ENCODE results near the gene CDC37L1.
"Not testable (repeated sequence)": the region's sequence is repeated elsewhere in the genome, so short reads cannot be mapped to it uniquely, and the experiment has no call there.

Gene CDC37L1

DNA sequence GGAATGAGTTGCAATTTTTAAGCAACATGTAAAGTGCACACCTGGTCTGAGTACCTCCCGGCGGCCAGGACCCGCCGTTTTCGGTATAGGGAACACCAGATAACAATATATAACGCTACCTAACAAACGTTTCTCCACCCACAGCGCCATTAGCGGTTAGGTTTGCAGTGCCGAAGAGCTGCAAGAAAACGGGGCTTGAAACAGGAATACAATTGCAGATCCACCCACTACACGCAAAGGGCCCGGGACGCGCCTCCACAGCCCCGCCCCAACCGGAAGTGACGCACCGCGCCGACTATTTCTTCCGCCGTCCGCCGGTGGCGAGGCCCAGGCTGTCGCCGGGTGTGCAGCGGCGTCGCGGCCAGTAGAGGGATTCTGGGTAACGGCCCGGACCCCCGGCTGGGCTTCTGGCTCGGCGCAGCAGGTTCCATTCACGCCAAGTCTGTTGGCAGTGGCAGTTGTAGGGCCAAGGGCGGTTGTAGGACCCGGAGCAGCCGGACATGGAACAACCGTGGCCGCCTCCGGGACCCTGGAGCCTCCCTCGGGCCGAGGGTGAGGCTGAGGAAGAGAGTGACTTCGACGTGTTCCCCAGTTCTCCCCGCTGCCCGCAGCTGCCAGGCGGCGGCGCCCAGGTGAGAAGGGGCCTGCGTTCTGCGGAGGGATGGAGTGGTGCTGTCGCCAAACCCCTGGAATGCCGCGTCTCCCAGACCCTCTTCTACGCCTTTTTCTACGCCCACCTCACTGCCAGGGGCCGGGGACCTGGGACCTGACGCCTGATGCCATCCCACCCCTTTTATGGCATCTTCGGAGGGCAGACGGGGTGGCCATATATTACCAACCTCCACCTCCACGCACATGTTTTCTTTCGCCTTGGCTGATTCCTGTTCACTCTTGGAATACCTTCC is at the start of gene CDC37L1:
TSS of gene CDC37L1 (plus strand) at position 302 of the 905 bp plus-strand sequence. CDS start at position 501, 199 bp downstream.
- DNase-seq: peak; percentile 99

DNA sequence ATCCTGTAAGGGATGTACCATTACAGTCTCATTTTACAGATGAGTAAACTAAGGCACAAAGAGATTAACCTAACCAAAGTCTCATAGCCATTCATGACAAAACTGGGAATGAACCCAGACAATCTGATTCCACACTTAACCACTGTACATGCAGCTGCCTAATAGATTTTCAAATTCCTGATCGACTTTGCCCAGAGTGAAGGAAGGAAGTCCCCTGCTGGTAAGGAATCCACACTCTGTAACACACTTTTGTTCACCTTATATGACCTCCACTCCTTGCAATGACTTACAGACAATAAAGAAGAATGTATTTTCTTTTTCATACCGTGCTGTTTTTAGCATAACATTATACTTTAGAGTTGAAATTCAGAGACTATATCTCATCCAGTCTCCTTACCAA is 48.5 kb upstream of the CDC37L1 start:
- DNase-seq: no peak

DNA sequence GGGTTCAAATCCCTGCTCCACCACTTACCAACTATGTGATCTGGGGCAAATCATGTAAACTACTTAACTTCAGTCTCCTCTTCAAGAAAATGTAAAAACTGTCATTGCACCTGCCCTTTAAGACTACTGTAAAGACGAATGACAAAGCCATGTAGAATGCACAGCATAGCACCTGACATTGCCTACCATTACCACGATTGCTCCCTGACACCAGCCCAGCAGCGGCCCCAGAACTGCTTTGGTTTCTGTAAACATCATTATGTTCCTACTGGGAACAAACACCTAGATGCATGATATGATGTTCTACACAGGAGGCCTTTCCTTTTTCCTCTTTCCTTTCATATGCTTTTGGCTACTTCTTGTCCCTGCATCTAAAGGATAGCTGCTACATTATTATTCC is 40.4 kb upstream of the CDC37L1 start:
- no peak for DNase-seq

DNA sequence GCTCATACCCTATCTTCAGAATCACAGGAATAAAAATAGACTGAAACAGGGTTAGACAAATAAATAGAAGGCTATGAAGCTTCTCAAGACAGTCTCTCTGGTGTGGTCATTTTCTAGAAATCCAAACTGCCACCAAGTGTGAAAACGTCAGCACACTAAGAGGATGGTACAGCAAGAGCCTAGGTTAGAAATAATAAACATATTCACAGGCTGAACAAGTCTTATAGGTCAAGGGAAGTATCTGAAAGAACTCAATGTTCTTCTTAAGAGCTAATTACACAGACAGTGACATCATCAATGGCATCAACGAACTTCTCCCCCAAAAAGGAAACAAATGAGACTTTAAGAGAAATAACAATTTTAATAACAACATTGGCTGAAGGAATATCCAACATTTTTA is 39.9 kb upstream of the CDC37L1 start:
- DNase-seq: no peak

DNA sequence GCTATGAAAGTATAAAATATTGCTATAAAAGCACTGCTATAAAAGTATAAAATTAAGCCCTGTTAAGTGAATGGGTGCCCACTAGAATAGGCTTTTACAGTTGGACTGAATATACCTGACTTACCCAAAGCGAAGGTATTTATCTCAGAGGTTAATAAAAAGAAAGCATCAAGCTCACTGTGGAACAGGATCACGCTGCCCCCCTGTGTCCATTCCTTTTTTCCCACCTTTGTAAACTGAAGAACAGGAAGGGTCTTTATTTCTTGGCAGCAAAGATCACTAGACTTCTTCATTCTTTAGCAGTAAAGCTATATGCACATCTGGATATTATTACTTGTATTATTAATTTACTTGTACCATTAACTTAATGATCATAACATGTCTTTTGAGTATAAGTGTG is 39.3 kb upstream of the CDC37L1 start:
- DNase-seq: peak; percentile 37 to 50

DNA sequence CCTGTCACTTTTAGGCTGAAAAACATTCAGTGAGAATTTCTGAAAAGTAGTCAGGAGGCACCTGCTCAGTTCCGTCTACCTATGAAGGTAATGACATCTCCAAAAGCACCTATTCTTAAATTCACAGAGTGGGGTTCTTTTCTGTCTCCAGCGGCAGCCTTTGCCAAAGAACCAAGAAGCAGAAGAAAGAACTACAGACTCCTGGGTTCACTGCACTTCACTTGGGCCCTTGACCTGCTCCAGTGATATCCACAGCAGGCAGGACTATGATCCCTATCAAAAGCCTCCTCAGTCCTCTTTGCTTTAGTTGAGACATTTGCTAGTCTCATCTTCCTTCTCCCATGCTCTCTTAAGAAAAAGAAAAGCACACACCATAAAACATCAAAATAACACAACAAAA is 37.0 kb upstream of the CDC37L1 start:
- no peak for DNase-seq

DNA sequence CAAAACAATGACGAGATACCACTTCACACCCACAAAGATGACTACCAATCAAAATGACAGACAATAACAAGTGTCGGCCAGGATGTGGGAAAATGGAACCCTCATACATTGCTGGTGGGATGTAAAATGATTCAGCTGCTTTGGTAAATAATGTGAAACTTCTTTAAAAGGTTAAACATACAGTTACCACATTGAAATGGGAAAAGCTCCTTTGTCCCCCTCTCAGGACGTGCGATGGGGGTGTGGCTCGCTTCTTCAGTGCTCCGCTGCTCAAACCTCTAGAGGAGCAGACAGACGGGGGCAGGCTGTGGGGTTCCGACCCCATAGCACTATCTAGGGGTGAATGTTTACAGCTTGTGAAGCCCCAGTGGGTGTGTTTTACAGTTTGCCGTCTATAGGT is 25.3 kb upstream of the CDC37L1 start:
- no peak for DNase-seq

DNA sequence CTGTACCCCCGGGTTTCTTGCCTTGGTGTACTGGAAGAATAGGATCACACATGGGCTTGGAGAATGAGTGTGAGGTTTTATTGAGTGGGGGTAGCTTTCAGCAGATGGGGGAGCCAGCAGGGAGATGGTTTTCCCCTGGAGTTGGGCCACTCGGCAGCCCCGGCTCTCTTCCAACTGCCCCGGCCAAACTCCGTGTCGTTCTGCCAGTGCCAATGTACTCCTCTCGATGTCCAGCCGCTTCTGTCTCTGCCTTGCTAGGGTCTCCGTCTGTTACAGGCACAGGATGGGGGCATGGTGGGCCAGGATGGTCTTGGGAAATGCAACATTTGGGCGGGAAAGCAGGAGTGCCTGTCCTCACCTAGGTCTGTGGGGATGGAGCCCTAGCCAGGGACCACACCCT is 24.8 kb upstream of the CDC37L1 start:
- no peak for DNase-seq

DNA sequence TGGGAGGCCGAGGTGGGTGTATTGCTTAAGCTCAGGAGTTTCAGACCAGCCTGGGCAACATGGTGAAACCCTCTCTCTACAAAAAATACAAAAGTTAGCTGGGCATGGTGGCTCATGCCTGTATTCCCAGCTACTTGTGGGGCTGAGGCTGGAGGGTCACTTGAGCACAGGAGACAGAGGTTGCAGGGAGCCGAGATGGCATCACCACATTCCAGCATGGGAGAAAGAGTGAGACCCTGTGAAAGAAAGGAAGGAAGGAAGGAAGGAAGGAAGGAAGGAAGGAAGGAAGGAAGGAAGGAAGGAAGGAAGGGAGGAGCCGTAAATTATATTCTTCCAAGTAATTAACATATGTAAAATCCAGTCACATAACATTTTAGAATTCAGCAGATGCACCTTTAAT is 23.2 kb upstream of the CDC37L1 start:
- DNase-seq: not testable (repeated sequence)

DNA sequence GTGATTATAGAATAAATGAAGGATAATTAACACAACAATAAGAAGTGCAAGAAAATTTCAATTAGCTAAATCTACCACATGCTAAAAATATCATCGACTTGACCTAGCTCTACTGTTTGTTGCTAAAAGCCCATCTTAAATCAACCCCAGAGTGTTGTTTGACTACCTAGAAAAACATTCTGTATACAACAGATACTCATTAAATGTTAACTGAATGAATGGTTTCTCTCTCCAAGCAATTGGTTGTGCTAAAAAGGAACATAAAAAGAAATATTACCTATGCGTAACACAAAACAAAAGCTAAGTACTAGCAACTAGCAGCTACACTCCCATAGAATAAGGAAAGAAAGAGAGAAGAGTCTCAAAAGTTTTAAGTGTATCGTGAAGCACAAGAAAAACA is 22.7 kb upstream of the CDC37L1 start:
- DNase-seq: no peak

DNA sequence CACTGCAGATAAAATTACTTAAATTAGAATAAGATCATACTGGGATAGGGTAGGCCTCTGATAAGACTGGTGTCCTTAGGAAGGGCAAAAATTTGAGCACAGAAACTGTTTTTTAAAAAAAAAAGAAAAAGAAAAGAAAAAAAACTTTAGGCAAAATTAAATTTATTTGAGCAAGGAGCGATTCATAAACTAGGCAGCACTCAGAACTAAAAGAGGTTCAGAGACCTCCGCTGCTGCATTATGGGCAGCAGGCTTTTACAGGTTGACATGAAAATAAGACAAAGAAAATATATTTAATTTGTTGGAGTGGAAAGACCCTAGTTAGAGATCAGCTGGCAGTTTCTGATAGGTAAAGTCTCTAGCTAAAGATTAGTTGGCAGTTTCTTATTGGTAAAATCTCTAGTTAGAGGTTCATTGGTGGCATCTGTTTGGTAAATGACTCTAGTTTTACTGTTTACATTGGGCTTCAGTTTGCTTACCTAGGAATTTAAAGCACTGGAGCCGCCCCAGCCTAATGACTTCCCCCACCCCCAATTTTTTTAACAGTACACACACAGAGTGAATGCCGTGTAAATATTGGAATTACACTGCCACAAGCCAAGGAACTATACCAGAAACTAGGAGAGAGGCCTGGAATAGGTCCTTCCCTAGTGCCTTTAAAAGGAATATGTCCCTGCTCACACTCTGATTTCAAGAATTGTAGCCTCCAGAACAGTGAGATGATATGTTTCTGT is 21.8 kb upstream of the CDC37L1 start:
- DNase-seq: no peak

DNA sequence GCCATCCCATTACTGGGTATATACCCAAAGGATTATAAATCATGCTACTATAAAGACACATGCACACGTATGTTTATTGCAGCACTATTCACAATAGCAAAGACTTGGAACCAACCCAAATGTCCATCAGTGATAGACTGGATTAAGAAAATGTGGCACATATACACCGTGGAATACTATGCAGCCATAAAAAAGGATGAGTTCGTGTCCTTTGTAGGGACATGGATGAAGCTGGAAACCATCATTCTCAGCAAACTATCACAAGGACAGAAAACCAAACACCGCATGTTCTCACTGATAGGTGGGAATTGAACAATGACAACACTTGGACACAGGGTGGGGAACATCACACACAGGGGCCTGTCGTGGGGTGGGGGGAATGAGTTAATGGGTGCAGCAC is 18.7 kb upstream of the CDC37L1 start:
- DNase-seq: not testable (repeated sequence)

DNA sequence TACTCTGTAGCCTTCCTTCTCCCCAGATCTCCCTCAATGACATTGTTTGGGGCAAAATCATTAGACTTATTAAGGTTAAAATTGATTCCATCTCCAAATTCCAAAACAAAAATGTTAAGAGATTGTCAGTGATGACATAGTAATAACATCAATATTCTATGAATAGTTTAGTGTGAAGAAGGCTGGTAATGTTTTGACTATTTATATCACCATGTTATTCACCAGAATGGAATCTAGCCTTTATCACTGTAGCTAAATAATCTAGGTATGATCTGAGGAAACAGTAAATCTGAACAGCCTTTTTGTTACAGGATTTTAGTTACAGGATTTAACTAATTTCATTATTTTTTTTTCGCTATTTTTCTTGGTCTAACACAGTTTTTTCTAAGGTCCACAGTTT is 18.2 kb upstream of the CDC37L1 start:
- no peak for DNase-seq

DNA sequence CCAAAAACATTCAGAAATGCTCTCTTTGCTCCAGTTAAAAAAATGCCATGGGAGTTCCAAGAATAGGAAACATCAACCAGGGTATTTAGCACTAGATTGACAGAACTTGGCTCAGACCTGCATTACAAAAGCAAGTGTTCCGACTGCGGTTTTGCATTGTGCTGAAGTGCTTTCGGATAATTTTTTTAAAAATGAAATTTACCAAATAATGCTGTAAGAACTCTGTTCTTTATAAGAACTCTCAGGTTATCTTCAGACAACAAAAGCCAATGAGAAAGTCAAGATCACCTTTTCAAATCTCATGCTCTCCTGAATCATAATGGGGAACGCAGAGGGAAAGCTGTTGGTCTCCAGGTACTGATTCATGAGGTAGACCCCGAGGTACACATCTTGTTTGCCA is 17.8 kb upstream of the CDC37L1 start:
- no peak for DNase-seq

DNA sequence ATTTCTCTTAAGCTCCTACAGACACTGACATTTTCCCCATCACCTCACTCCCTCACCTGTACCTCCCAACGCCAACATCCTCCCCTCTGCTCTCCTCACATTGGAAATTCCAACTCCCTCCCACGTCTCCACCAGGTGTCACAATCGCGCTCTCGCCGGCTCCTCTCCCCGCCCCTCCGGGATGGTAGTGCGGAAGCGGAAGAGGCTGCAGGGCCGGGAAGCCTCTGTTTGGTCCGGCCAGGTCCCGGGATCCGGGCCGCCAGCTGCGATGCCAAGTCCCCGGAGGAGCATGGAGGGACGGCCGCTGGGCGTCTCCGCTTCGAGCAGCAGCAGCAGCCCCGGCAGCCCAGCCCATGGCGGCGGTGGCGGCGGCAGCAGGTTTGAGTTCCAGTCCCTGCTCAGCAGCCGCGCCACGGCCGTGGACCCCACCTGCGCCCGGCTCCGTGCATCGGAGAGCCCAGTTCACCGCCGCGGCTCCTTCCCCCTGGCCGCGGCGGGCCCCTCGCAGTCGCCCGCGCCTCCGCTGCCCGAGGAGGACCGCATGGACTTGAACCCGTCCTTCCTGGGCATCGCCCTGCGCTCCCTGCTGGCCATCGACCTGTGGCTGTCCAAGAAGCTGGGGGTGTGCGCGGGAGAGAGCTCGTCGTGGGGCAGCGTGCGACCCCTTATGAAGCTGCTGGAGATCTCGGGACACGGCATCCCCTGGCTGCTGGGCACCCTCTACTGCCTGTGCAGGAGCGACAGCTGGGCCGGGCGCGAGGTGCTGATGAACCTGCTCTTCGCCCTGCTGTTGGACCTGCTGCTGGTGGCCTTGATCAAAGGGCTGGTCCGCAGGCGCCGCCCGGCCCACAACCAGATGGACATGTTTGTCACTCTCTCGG is 17.0 kb upstream of the CDC37L1 start, which contains the start of gene PLPP6:
TSS of gene PLPP6 (plus strand) at position 187 of the 881 bp plus-strand sequence. CDS start at position 269, 82 bp downstream.
- peak; percentile 58 to 61 for DNase-seq

DNA sequence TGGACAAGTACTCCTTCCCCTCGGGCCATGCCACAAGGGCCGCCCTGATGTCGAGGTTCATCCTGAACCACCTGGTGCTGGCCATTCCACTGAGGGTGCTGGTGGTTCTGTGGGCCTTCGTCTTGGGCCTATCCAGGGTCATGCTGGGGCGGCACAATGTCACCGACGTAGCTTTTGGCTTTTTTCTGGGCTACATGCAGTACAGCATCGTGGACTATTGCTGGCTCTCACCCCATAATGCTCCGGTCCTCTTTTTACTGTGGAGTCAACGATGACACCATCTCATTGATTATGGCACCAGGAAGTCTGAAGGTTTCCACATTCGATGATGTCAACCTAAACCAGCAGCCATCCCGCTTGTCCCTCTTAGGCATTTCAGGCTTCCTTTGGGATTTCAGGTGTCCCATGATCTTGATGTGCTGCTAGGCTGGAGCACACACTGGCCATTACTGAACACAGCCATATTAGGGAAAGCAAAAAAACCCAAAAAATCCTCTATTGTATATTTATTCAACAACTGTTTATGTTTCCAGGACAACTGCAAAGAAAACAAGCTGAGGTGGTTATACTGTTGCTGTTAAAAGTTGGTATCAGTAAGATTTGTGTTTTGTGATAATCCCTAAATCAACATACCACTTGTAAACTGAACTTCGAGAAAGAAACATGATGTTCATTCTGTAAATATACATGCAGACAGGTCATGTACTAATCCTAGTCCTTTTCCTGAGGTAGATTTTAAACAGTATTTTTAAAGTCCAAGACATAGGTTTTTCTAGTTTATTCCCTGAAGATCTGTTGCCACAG is 16.2 kb upstream of the CDC37L1 start:
- DNase-seq: no peak

DNA sequence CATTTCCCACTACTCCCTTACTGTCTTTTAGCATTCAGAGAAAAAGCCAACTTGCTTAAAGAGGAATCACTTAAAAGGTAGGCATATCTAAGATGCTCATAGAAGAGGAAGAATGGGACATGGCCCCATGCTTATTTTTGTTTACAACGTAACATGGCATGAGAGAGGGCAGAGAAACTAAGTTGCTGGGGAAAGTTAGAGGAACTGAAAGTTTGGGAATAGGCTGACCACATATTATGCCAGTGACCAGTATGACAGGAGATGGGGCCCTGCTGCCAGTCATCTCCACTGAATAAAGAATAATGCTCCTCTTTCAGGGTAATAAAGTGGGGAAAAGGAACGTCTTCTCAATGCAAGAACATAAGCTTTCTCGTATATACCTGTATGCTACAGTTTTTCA is 15.4 kb upstream of the CDC37L1 start:
- no peak for DNase-seq

DNA sequence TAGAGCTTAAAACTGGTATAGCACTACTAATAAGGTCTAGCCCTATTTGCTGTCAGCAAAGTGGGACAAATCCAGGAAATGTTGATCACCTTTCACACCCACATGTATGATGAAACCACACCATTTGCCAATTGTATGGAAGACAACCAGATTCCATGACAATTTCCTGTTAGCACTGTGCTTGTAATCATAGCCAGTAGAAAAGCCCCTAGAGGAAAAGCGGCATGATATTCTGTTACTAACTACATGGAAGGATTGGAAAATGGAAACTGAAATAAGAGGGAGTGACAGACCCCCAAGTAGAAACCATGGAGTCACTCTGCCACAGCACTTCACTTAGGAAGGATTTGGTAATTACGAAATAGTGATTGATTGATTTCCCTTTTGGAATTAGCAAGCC is 14.0 kb upstream of the CDC37L1 start:
- DNase-seq: no peak

DNA sequence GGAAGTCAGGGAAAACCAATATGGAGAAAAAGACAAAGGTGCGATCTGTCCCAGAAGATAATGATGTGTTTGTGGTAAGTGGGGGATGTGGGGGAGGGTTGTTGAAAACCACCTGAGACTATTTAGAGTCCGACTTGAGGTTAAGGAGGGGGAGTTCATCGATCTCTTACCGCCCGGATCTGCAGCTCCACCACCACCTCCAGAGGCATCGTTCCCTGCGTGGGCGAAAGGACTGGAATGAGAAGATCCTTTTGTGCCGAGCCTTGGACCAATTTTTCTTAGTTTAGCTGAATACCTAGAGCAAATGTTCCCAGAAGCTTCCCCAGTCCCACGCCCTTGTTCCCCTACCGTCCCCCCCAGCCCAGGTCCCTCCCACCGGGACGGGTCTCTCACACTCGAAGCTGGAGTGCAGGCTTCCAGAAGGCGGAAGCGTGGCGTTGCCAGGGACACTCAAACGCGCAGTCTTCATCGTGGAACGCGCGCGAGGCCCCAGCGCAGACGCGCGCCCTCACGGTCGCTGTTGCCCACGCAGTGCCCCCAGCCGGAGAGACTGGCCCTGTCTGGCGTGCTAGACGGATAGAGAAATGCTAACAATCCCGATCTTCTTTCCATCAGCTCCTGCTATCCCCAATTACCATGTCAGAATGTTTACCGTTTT is 13.2 kb upstream of the CDC37L1 start, which contains the start of gene SPATA6L:
TSS of gene SPATA6L (minus strand) at position 439 of the 658 bp plus-strand sequence. CDS start at position 209, 230 bp downstream.
- DNase-seq: peak; percentile 15 to 37

DNA sequence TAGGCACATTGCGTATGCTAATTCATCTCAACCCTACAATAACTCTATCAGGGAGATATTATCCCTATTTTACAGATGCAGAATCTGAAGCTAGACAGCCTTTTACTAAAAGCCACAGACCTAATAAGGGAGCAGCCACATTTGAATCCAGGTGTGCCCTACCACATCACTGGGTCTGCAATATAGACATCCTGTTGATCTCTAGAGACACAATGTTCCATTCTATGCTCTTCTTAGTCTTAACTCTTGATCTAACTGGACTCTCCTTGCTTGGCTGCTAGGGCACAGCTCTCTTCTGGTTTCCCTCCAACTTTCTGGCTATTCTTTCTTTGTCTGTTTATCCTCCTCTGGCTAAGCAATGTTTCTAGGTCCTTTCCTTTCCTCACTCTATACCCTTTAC is 11.7 kb upstream of the CDC37L1 start:
- no peak for DNase-seq

DNA sequence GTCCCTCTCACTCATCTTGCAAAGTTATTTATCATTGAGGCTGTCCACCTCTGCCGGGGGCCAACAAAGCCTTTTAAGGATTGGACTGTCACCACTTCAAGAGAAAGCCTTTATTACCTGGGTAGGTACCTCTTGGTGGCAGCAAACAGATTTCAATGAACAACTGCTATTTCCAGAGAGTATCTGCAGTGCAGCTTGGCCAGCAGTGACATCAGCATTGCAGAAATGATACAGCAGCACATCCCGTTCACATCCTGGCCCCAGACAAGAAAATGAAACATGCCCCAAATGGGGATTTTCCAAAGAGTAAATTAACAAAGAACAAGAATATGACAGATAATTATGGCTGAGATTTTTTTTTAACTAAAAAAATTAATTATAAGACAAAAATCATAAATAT is 10.8 kb upstream of the CDC37L1 start:
- no peak for DNase-seq
